HCT116 (cell line): ENCODE results near the gene COLEC11. TPM values are rescaled to one million over a fixed set of nuclear protein-coding genes. Genes with fewer than 3 reads are reported as not detected.
"Not testable (repeated sequence)": the region's sequence is repeated elsewhere in the genome, so short reads cannot be mapped to it uniquely, and the experiment has no call there.

Source experiments
- ATAC-seq: fragments of 200-7000 bp; cut with Tn5 transposase; 2 replicates; pipeline ENCODE4 v1.9.1; 2020; ENCODE audit warnings: mild to moderate bottlenecking, moderate library complexity
- BruUV-seq: library from RNA; stranded (reverse); fragments of 400-500 nt; replicated peaks from 2 replicates; lab custom pipeline; 2021; lab: Mats Ljungman, UMichigan
- CTCF ChIA-PET: fragments of 300-600 bp; sonication (Branson Sonifier 250); formaldehyde crosslinking; loops from one replicate; lab custom pipeline; 2021; ENCODE audit warnings: antibody characterized with exemption; lab: Charles Lee
- POLR2A ChIA-PET: fragments of 300-600, 350-600 bp; sonication (Branson Sonifier 250); formaldehyde crosslinking; loops from one replicate; lab custom pipeline; 2021; ENCODE audit warnings: antibody characterized with exemption; lab: Charles Lee
- RAD21 ChIA-PET, 2 experiments: fragments of 300-600 bp; sonication (Branson Sonifier 250); formaldehyde crosslinking; loops; one replicate each; lab custom pipeline; 2023; ENCODE audit warnings: low total read pairs in 2 of 2; ENCODE audit not compliant: uncharacterized antibody in 2 of 2, unreplicated experiment in 2 of 2, low non-redundant PET in 1 of 2; lab: Charles Lee
- DNase-seq: peaks from one replicate; pipeline ENCODE4 v3.0.0-alpha.2; 2010; ENCODE audit warnings: low read depth, low spot score
- H2AFZ ChIP-seq: fragments of 200-600 bp; shearing (Covaris generic), sonication (generic); 2 replicates; pipeline ENCODE4 v1.6.1; 2017; ENCODE audit warnings: low read depth, mixed run types, mixed read lengths, antibody characterized with exemption, low read length; ENCODE audit not compliant: poor library complexity, severe bottlenecking
- H3K27ac ChIP-seq: 2 replicates; pipeline ENCODE4 v1.5.1; 2012; ENCODE audit warnings: low read depth, low read length
- H3K27me3 ChIP-seq: fragments of 200-600 bp; sonication (generic); 2 replicates; pipeline ENCODE4 v1.6.1; 2016; ENCODE audit warnings: mixed run types, low read length, mixed read lengths; ENCODE audit not compliant: insufficient read depth
- H3K36me3 ChIP-seq, 2 experiments: fragments of 200-500 bp in 1 of 2; fragments of 200-600 bp in 1 of 2; sonication (Bioruptor generic) in 1 of 2; sonication (generic) in 1 of 2; 2 replicates each; pipeline versions ENCODE4 v1.5.1 to v1.6.1; 2014 to 2016; ENCODE audit warnings: low read length in 2 of 2, inconsistent platforms in 1 of 2, mixed read lengths in 1 of 2, mixed run types in 1 of 2; ENCODE audit not compliant: insufficient read depth in 2 of 2, control insufficient read depth in 1 of 2
- H3K4me1 ChIP-seq, 2 experiments: fragments of 200-600 bp in 1 of 2; sonication (generic) in 1 of 2; 2 replicates each; pipeline versions ENCODE4 v1.5.1 to v1.6.1; 2012 to 2017; ENCODE audit warnings: low read length in 2 of 2, inconsistent platforms in 1 of 2, mild to moderate bottlenecking in 1 of 2, mixed read lengths in 1 of 2, mixed run types in 1 of 2, moderate library complexity in 1 of 2; ENCODE audit not compliant: insufficient read depth in 2 of 2, control insufficient read depth in 1 of 2
- H3K4me2 ChIP-seq: fragments of 200-600 bp; sonication (generic); 2 replicates; pipeline ENCODE4 v1.6.1; 2017; ENCODE audit warnings: mixed run types, low read length, mixed read lengths
- H3K4me3 ChIP-seq, 2 experiments: fragments of 200-600 bp in 1 of 2; sonication (generic) in 1 of 2; replicated peaks in 1 of 2; 2 replicates each; pipeline ENCODE4 v1.5.1; 2011 to 2016; ENCODE audit warnings: low read length in 2 of 2, control low read depth in 1 of 2, low read depth in 1 of 2, mild to moderate bottlenecking in 1 of 2, mixed read lengths in 1 of 2, mixed run types in 1 of 2
- H3K79me2 ChIP-seq: fragments of 200-600 bp; sonication (generic); 2 replicates; pipeline ENCODE4 v1.6.1; 2017; ENCODE audit warnings: mild to moderate bottlenecking, mixed run types, low read length, moderate library complexity, mixed read lengths; ENCODE audit not compliant: insufficient read depth
- H3K9ac ChIP-seq: fragments of 200-600 bp; sonication (generic); 2 replicates; pipeline ENCODE4 v1.6.1; 2016; ENCODE audit warnings: low read length, mixed read lengths
- H3K9me2 ChIP-seq: fragments of 200-600 bp; sonication (generic), shearing (Covaris generic); 2 replicates; pipeline ENCODE4 v1.6.1; 2017; ENCODE audit warnings: mixed run types, mild to moderate bottlenecking, moderate library complexity; ENCODE audit not compliant: insufficient read depth
- H3K9me3 ChIP-seq, 2 experiments: fragments of 200-500 bp in 1 of 2; fragments of 200-600 bp in 1 of 2; sonication (Bioruptor generic) in 1 of 2; sonication (generic) in 1 of 2; 2 replicates each; pipeline ENCODE4 v1.6.1; 2014 to 2017; ENCODE audit warnings: low read length in 2 of 2, mixed read lengths in 2 of 2, inconsistent platforms in 1 of 2, low read depth in 1 of 2, mild to moderate bottlenecking in 1 of 2, mixed run types in 1 of 2, moderate library complexity in 1 of 2; ENCODE audit not compliant: control insufficient read depth in 1 of 2, insufficient read depth in 1 of 2
- H4K20me1 ChIP-seq: fragments of 200-600 bp; sonication (generic), shearing (Covaris generic); 2 replicates; pipeline ENCODE4 v1.6.1; 2017; ENCODE audit warnings: mixed run types, mild to moderate bottlenecking, moderate library complexity; ENCODE audit not compliant: insufficient read depth
- POLR2A ChIP-seq: IDR thresholded peaks from 2 replicates; pipeline ENCODE4 v1.7.0; 2011; ENCODE audit warnings: borderline replicate concordance; ENCODE audit not compliant: insufficient read depth, insufficient read length; ENCODE audit errors: extremely low read depth
- POLR2AphosphoS5 ChIP-seq: IDR thresholded peaks from 2 replicates; pipeline ENCODE4 v1.6.1; 2011; ENCODE audit warnings: mild to moderate bottlenecking, low read depth, low read length, moderate library complexity
- RAD21 ChIP-seq: IDR thresholded peaks from 2 replicates; pipeline ENCODE4 v1.6.1; 2012; ENCODE audit warnings: low read depth, mild to moderate bottlenecking
- ZFX ChIP-seq: fragments of 450-650 bp; IDR thresholded peaks from 2 replicates; pipeline ENCODE4 v1.6.1; 2017
- intact Hi-C: fragments of 100-400 bp; cut with micrococcal nuclease; formaldehyde crosslinking; loops from 2 replicates; pipeline ENCODE4 v1.10.0; 2022
- total RNA-seq: library from RNA; stranded (reverse); gene quantifications from one replicate; pipeline ENCODE4 v1.2.1, GENCODE V29; 2021; ENCODE audit not compliant: unreplicated experiment
- TF ChIP-seq, protein P1 (sequence below): IDR thresholded peaks from 2 replicates; pipeline ENCODE4 v1.6.1; 2012

Gene COLEC11
- total RNA-seq, 1 experiment from 2014 or later: 0.15 TPM

DNA sequence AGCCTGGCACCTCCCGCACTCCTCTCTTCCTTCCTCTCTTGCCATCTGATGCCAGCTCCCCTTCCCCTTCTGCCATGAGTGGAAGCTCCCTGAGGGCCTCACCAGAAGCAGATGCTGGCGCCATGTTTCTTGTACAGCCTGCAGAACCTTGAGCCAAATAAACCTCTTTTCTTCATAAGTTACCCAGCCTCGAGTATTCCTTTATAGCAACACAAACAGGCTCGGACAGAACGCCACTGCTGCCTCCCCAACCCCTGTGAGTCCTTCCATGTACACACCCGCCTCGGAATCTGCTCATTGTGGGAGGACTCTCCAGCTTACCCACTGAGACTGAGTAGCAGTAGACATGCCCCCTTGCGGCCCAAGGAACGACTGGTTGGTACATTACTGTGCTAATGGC, 28.1 kb upstream of the COLEC11 start:
- Histone ChIP-seq H3K36me3 (no peaks in the 10 kb centered on the region), H3K9me3 (no peaks in the 10 kb centered on the region), H2AFZ (no peak overlapping the region), H3K4me3 (no peak overlapping the region), H3K27ac (no peak overlapping the region), H3K4me1 (no peaks in the 10 kb centered on the region), H4K20me1 (no peaks in the 10 kb centered on the region), H3K27me3 (no peaks in the 10 kb centered on the region), H3K9me2 (no peaks in the 10 kb centered on the region), H3K9ac (no peak overlapping the region), H3K79me2 (no peaks in the 10 kb centered on the region), H3K4me2 (no peak overlapping the region)
- ChIA-PET POLR2A (no interaction called here), CTCF (no interaction called here), RAD21 (no interaction called here)
- BruUV-seq: no TSS peak
- TF ChIP-seq RAD21 (no peak), POLR2AphosphoS5 (no peak), POLR2A (no peak), ZFX (no peak)
- TF ChIP-seq, protein P1, sequence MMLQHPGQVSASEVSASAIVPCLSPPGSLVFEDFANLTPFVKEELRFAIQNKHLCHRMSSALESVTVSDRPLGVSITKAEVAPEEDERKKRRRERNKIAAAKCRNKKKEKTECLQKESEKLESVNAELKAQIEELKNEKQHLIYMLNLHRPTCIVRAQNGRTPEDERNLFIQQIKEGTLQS: no peak
- DNase-seq: no peak
- no peak for ATAC-seq
- intact Hi-C loops: no loop called here

DNA sequence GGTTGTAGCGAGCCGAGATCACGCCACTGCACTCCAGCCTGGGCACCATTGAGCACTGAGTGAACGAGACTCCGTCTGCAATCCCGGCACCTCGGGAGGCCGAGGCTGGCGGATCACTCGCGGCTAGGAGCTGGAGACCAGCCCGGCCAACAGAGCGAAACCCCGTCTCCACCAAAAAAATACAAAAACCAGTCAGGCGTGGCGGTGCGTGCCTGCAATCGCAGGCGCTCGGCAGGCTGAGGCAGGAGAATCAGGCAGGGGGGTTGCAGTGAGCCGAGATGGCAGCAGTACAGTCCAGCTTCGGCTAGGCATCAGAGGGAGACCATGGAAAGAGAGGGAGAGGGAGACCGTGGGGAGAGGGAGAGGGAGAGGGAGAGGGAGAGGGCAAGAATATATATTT, 25.3 kb upstream of the COLEC11 start:
- H2AFZ ChIP-seq, H3K27me3 ChIP-seq, H3K9me3 ChIP-seq, intact Hi-C loops, H3K4me2 ChIP-seq, H3K4me1 ChIP-seq, H3K36me3 ChIP-seq, H3K27ac ChIP-seq, DNase-seq, H3K9ac ChIP-seq, H3K4me3 ChIP-seq, BruUV-seq, H3K79me2 ChIP-seq, CTCF ChIA-PET, H3K9me2 ChIP-seq, RAD21 ChIA-PET, H4K20me1 ChIP-seq, ATAC-seq, POLR2A ChIA-PET: not testable (repeated sequence)
